ENCODE measurements around the gene MFSD6. TPM values are rescaled to one million over a fixed set of nuclear protein-coding genes. Genes with fewer than 3 reads are reported as not detected.
A peak's percentile ranks its signal among the peaks of the same experiment; 100 is the strongest.

MFSD6 gene
- polyA plus RNA-seq, 3 donors = 8.8 to 15.7 (median 12.9) TPM

- Histone ChIP-seq H3K4me3 (replicated peaks in 1 of 3; ENCODE audit: low read depth in 2 of 3, low read length in 3 of 3) (no peak overlapping the region), H4K20me1 (ENCODE audit: insufficient read depth, low read length) (no peaks in the 10 kb centered on the region), H3K9ac (ENCODE audit: insufficient read depth, low read length, poor library complexity, severe bottlenecking) (no peak overlapping the region), H2AFZ (ENCODE audit: insufficient read depth, low read depth, low read length, poor library complexity, severe bottlenecking) (no peak overlapping the region), H3K4me2 (replicated peaks; ENCODE audit: extremely low read depth, low read length, poor library complexity, severe bottlenecking) (no peak overlapping the region), H3K79me2 (ENCODE audit: insufficient read depth, low read length) (no peaks in the 10 kb centered on the region), H3K27ac (ENCODE audit: low read depth in 1 of 2, low read length in 2 of 2) (no peak overlapping the region), H3K9me3 (replicated peaks in 1 of 2; ENCODE audit: control insufficient read depth in 1 of 2, insufficient read depth in 1 of 2, low read length in 2 of 2) (no peaks in the 10 kb centered on the region), H3K27me3 (ENCODE audit: control insufficient read depth in 2 of 2, insufficient read depth in 2 of 2, low read length in 2 of 2) (no peaks in the 10 kb centered on the region), H3K4me1 (ENCODE audit: control insufficient read depth in 1 of 2, insufficient read depth in 2 of 2, low read length in 2 of 2) (peaks cover 3 to 6% of the 10 kb centered on the region in 2 donors), H3K36me3 (replicated peaks in 1 of 2; ENCODE audit: control insufficient read depth in 1 of 2, insufficient read depth in 2 of 2, low read length in 2 of 2) (no peaks in the 10 kb centered on the region)
- Mint-ChIP-seq H3K27ac (peak overlapping the region in 2 of 7 donors; percentile 37 to 75), H3K4me3 (no peak overlapping the region), H3K9me3 (peaks cover 0 to 2% (median 0%) of the 10 kb centered on the region in 7 donors), H3K27me3 (ENCODE audit: low read depth in 3 of 3) (peaks cover 0 to 6% (median 6%) of the 10 kb centered on the region in 3 donors), H3K4me1 (peaks cover 12% of the 10 kb centered on the region), H3K36me3 (peaks cover 17 to 23% of the 10 kb centered on the region in 2 donors)
- TF ChIP-seq, protein P1, sequence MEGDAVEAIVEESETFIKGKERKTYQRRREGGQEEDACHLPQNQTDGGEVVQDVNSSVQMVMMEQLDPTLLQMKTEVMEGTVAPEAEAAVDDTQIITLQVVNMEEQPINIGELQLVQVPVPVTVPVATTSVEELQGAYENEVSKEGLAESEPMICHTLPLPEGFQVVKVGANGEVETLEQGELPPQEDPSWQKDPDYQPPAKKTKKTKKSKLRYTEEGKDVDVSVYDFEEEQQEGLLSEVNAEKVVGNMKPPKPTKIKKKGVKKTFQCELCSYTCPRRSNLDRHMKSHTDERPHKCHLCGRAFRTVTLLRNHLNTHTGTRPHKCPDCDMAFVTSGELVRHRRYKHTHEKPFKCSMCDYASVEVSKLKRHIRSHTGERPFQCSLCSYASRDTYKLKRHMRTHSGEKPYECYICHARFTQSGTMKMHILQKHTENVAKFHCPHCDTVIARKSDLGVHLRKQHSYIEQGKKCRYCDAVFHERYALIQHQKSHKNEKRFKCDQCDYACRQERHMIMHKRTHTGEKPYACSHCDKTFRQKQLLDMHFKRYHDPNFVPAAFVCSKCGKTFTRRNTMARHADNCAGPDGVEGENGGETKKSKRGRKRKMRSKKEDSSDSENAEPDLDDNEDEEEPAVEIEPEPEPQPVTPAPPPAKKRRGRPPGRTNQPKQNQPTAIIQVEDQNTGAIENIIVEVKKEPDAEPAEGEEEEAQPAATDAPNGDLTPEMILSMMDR (IDR thresholded peaks at IDR 0.05) = no peak
- no peak for DNase-seq
- 100% methylated on average over 1 of the region's 1 CpG for WGBS (ENCODE audit: insufficient coverage)
- intact Hi-C loops (cut with micrococcal nuclease) = no loop called here
Measured at GRCh38 chr2:190519975-190520767, 112.0 kb downstream of the MFSD6 start.

DNA sequence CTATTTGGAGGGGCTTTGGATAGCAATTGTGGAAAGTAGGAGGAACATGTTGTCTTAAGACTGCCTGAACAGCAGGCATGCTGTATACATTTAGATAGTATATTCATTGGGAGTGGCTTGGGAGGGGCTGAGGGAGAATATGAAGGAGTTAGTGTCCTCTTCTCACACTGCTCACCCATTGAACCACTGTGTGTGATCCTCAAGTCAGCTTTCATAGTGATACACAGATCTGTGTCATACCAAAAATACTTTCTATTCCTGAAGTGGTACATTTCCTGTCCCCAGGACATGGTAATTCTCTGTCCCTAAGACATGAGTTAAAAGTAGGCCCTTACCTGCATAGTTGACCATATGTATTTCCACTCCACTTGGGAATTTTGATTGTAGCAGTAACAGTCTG is 116.8 kb downstream of the MFSD6 start:
- peaks cover 0 to 6% (median 6%) of the 10 kb centered on the region in 3 donors for H3K27me3 Mint-ChIP-seq (ENCODE audit: low read depth in 3 of 3)
- H3K9me3 ChIP-seq (replicated peaks in 1 of 2; ENCODE audit: control insufficient read depth in 1 of 2, insufficient read depth in 1 of 2, low read length in 2 of 2) = no peaks in the 10 kb centered on the region
- H3K27me3 ChIP-seq (ENCODE audit: control insufficient read depth in 2 of 2, insufficient read depth in 2 of 2, low read length in 2 of 2) = no peaks in the 10 kb centered on the region
- no peaks in the 10 kb centered on the region for H3K36me3 ChIP-seq (replicated peaks in 1 of 2; ENCODE audit: control insufficient read depth in 1 of 2, insufficient read depth in 2 of 2, low read length in 2 of 2)
- H4K20me1 ChIP-seq (ENCODE audit: insufficient read depth, low read length) = no peaks in the 10 kb centered on the region
- H3K9me3 Mint-ChIP-seq = peaks cover 0 to 3% (median 0%) of the 10 kb centered on the region in 7 donors
- peaks cover 10% of the 10 kb centered on the region for H3K79me2 ChIP-seq (ENCODE audit: insufficient read depth, low read length)
- H3K4me1 ChIP-seq (ENCODE audit: control insufficient read depth in 1 of 2, insufficient read depth in 2 of 2, low read length in 2 of 2) = peaks cover 46 to 51% of the 10 kb centered on the region in 2 donors
- H3K4me3 Mint-ChIP-seq = no peak overlapping the region
- H3K27ac Mint-ChIP-seq = no peak overlapping the region
- no peak overlapping the region for H3K4me3 ChIP-seq (replicated peaks in 1 of 3; ENCODE audit: low read depth in 2 of 3, low read length in 3 of 3)
- DNase-seq = no peak
- intact Hi-C loops (cut with micrococcal nuclease) = no loop called here
- peak overlapping the region in 1 of 2 donors; percentile 86 for H3K27ac ChIP-seq (ENCODE audit: low read depth in 1 of 2, low read length in 2 of 2)
- TF ChIP-seq, protein P1 (IDR thresholded peaks at IDR 0.05) = no peak
- peaks cover 58% of the 10 kb centered on the region for H3K4me1 Mint-ChIP-seq
- no peak overlapping the region for H3K4me2 ChIP-seq (replicated peaks; ENCODE audit: extremely low read depth, low read length, poor library complexity, severe bottlenecking)
- no peak overlapping the region for H2AFZ ChIP-seq (ENCODE audit: insufficient read depth, low read depth, low read length, poor library complexity, severe bottlenecking)
- H3K9ac ChIP-seq (ENCODE audit: insufficient read depth, low read length, poor library complexity, severe bottlenecking) = no peak overlapping the region
- H3K36me3 Mint-ChIP-seq = peaks cover 8 to 13% of the 10 kb centered on the region in 2 donors
